Stimulated activated naive B cell treated with anti-CD40 and anti-IgM and Interleukin-4, amounts not matched to agents 10 μg/mL and 1 μg/mL and 100 μg/mL, for 72 hours (primary cell): Measurements from ENCODE around the gene ZNF14.

ENCODE experiments used
- ATAC-seq, 2 donors: fragments of 150-1000 bp; cut with Tn5 transposase; replicated peaks; 2 replicates each; pipeline ENCODE4 v1.10.0; 2021; ENCODE audit warnings: moderate library complexity in 1 of 2
- DNase-seq: peaks from one replicate; pipeline ENCODE4 v3.0.0; 2021
- H3K27ac Mint-ChIP-seq: one replicate; pipeline ENCODE4 v1.8.0; 2022; ENCODE audit warnings: mild to moderate bottlenecking, mixed read lengths
- H3K27me3 Mint-ChIP-seq, 2 donors: one replicate each; pipeline ENCODE4 v1.8.0; 2022; ENCODE audit warnings: mixed read lengths in 2 of 2
- H3K36me3 Mint-ChIP-seq, 2 donors: one replicate each; pipeline ENCODE4 v1.8.0; 2022; ENCODE audit warnings: mixed read lengths in 2 of 2, mild to moderate bottlenecking in 1 of 2
- H3K4me1 Mint-ChIP-seq, 2 donors: one replicate each; pipeline ENCODE4 v1.8.0; 2022; ENCODE audit warnings: mixed read lengths in 2 of 2, mild to moderate bottlenecking in 1 of 2
- H3K4me3 Mint-ChIP-seq, 2 donors: one replicate each; pipeline ENCODE4 v1.8.0; 2022; ENCODE audit warnings: mild to moderate bottlenecking in 2 of 2, mixed read lengths in 2 of 2, moderate library complexity in 1 of 2
- H3K9me3 Mint-ChIP-seq, 2 donors: one replicate each; pipeline ENCODE4 v1.8.0; 2022; ENCODE audit warnings: mixed read lengths in 2 of 2, mild to moderate bottlenecking in 1 of 2

ZNF14 gene

GRCh38 chr19:19661675-19662251, 71.1 kb downstream of the ZNF14 start:
- ATAC-seq (peak; percentile 59 to 62), DNase-seq (peak; percentile 73)
- H3K9me3 Mint-ChIP-seq, result no peaks in the 10 kb centered on the region
- H3K27ac Mint-ChIP-seq, result peak overlapping the region; percentile 98
- H3K27me3 Mint-ChIP-seq, result no peaks in the 10 kb centered on the region
- H3K4me1 Mint-ChIP-seq, result peaks cover 22 to 29% of the 10 kb centered on the region in 2 donors
- H3K36me3 Mint-ChIP-seq, result peaks cover 26 to 34% of the 10 kb centered on the region in 2 donors
- peak overlapping the region; percentile 93 to 96 for H3K4me3 Mint-ChIP-seq

DNA sequence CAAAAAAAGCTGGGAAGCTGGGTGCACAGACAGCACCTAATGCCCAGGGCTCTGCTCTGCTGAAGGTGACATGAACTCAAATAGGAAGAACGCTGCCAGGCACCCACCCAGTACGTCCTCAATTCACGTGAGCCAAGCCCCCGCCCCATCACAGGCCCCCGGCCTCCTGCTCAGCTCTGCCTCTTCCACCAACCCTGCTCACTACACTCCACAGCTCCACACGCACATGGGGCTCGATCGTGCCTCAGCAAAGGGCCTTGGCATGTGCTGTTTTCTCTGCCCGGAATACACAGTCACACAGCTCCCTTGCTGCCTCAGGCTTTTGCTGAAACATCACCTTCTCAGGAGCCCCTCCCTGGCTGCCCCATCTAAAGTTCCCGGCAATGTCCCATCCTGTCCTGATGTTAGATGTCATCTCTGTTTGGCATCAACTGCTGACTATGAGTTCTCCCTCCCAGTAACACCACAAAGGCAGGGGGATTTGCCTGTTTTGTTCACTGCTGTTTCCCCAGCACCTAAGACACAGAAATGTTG, 71.7 kb downstream of the ZNF14 start:
- H3K4me3 Mint-ChIP-seq, result peak overlapping the region; percentile 93 to 96
- DNase-seq (no peak), ATAC-seq (no peak)
- H3K9me3 Mint-ChIP-seq, result no peaks in the 10 kb centered on the region
- H3K27me3 Mint-ChIP-seq, result no peaks in the 10 kb centered on the region
- H3K36me3 Mint-ChIP-seq, result peaks cover 32 to 40% of the 10 kb centered on the region in 2 donors
- peaks cover 22 to 29% of the 10 kb centered on the region in 2 donors for H3K4me1 Mint-ChIP-seq
- peak overlapping the region; percentile 98 for H3K27ac Mint-ChIP-seq
